Panc1 (cell line): ENCODE results near the gene KRTCAP2.

ENCODE experiments used
- POLR2AphosphoS5 ChIP-seq: IDR thresholded peaks from 2 replicates; pipeline ENCODE4 v1.6.1; 2012; ENCODE audit warnings: mild to moderate bottlenecking, low read depth, low read length, moderate library complexity
- TCF7L2 ChIP-seq: IDR thresholded peaks from 2 replicates; pipeline ENCODE4 v1.6.1; 2011; ENCODE audit warnings: mild to moderate bottlenecking, low read depth, low read length, inconsistent platforms
- TF ChIP-seq, protein P1 (sequence below): fragments of 450-650 bp; IDR thresholded peaks from 2 replicates; pipeline ENCODE4 v1.5.1; 2017; ENCODE audit warnings: mild to moderate bottlenecking

DNA sequence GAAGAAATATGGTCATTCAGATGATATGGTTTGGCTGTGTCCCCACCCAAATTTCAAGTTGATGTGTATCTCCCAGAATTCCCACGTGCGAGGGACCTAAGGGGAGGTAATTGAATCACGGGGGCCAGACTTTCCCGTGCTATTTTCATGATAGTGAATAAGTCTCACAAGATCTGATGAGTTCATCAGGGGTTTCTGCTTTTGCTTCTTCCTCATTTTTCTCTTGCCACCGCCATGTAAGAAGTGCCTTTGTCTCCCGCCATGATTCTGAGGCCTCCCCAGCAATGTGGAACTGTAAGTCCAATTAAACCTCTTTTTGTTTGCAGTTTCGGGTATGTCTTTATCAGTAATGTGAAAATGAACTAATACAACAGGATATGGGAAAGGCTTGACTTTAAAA lies 31.4 kb downstream of the KRTCAP2 start:
- TF ChIP-seq, protein P1, sequence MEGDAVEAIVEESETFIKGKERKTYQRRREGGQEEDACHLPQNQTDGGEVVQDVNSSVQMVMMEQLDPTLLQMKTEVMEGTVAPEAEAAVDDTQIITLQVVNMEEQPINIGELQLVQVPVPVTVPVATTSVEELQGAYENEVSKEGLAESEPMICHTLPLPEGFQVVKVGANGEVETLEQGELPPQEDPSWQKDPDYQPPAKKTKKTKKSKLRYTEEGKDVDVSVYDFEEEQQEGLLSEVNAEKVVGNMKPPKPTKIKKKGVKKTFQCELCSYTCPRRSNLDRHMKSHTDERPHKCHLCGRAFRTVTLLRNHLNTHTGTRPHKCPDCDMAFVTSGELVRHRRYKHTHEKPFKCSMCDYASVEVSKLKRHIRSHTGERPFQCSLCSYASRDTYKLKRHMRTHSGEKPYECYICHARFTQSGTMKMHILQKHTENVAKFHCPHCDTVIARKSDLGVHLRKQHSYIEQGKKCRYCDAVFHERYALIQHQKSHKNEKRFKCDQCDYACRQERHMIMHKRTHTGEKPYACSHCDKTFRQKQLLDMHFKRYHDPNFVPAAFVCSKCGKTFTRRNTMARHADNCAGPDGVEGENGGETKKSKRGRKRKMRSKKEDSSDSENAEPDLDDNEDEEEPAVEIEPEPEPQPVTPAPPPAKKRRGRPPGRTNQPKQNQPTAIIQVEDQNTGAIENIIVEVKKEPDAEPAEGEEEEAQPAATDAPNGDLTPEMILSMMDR: no peak
- TF ChIP-seq POLR2AphosphoS5: no peak
- TF ChIP-seq TCF7L2: no peak
